Activated CD4-positive, alpha-beta T cell treated with anti-CD3 and anti-CD28 coated beads, Interleukin-2, amount 10 ng/mL, durations not matched to agents 24 days and 14 days (primary cell): Measurements from ENCODE around the gene CENPT. TPM values are rescaled to one million over a fixed set of nuclear protein-coding genes. Genes with fewer than 3 reads are reported as not detected.
A peak's percentile ranks its signal among the peaks of the same experiment; 100 is the strongest.

ENCODE experiments used
- DNase-seq: peaks from one replicate; pipeline ENCODE4 v3.0.0; 2022
- H3K27ac Mint-ChIP-seq: one replicate; pipeline ENCODE4 v1.8.0; 2022; ENCODE audit warnings: mild to moderate bottlenecking, mixed read lengths
- H3K27me3 Mint-ChIP-seq: one replicate; pipeline ENCODE4 v1.8.0; 2022; ENCODE audit warnings: mixed read lengths
- H3K36me3 Mint-ChIP-seq: one replicate; pipeline ENCODE4 v1.8.0; 2022; ENCODE audit warnings: low read depth, mild to moderate bottlenecking, mixed read lengths
- H3K4me1 Mint-ChIP-seq: one replicate; pipeline ENCODE4 v1.8.0; 2021; ENCODE audit warnings: mixed read lengths
- H3K4me3 Mint-ChIP-seq: one replicate; pipeline ENCODE4 v1.8.0; 2022; ENCODE audit warnings: mild to moderate bottlenecking, moderate library complexity, mixed read lengths
- H3K9me3 Mint-ChIP-seq: one replicate; pipeline ENCODE4 v1.8.0; 2021; ENCODE audit warnings: mixed read lengths
- intact Hi-C: fragments of 100-400 bp; cut with micrococcal nuclease; formaldehyde crosslinking; loops from one replicate; pipeline ENCODE4 v1.15.1; 2023
- total RNA-seq: library from RNA; stranded (reverse); gene quantifications from 2 replicates; pipeline ENCODE4 v1.2.3, GENCODE V29; 2022

CENPT gene
- total RNA-seq, 1 donor from 2014 or later: 37.0 TPM

GRCh38 chr16:67882374-67883145 is 35.1 kb upstream of the CENPT start:
- Mint-ChIP-seq H3K27me3 (no peaks in the 10 kb centered on the region), H3K4me1 (no peaks in the 10 kb centered on the region), H3K9me3 (no peaks in the 10 kb centered on the region), H3K27ac (no peak overlapping the region), H3K4me3 (no peak overlapping the region), H3K36me3 (peaks cover 53% of the 10 kb centered on the region)
- intact Hi-C loops: loop anchor here (1.0 kb wide), 1 partner anchor 46 kb away; no protein-coding TSS in a partner anchor
- DNase-seq: no peak

- H3K27me3 Mint-ChIP-seq: no peaks in the 10 kb centered on the region
- H3K27ac Mint-ChIP-seq: no peak overlapping the region
- no peaks in the 10 kb centered on the region for H3K4me1 Mint-ChIP-seq
- H3K9me3 Mint-ChIP-seq: no peaks in the 10 kb centered on the region
- intact Hi-C loops: no loop called here
- DNase-seq: no peak
- no peak overlapping the region for H3K4me3 Mint-ChIP-seq
- H3K36me3 Mint-ChIP-seq: peaks cover 59% of the 10 kb centered on the region
Measured at GRCh38 chr16:67881621-67882161, 34.2 kb upstream of the CENPT start.

- peaks cover 3% of the 10 kb centered on the region for H3K4me1 Mint-ChIP-seq
- H3K27ac Mint-ChIP-seq: no peak overlapping the region
- intact Hi-C loops: no loop called here
- no peaks in the 10 kb centered on the region for H3K9me3 Mint-ChIP-seq
- H3K4me3 Mint-ChIP-seq: no peak overlapping the region
- no peaks in the 10 kb centered on the region for H3K27me3 Mint-ChIP-seq
- H3K36me3 Mint-ChIP-seq: peaks cover 64% of the 10 kb centered on the region
- no peak for DNase-seq
Measured at GRCh38 chr16:67880584-67880983, 33.1 kb upstream of the CENPT start.

- no peak for DNase-seq
- no peaks in the 10 kb centered on the region for H3K27me3 Mint-ChIP-seq
- no peaks in the 10 kb centered on the region for H3K9me3 Mint-ChIP-seq
- H3K27ac Mint-ChIP-seq: no peak overlapping the region
- H3K36me3 Mint-ChIP-seq: peaks cover 70% of the 10 kb centered on the region
- peaks cover 9% of the 10 kb centered on the region for H3K4me1 Mint-ChIP-seq
- H3K4me3 Mint-ChIP-seq: no peak overlapping the region
- intact Hi-C loops: no loop called here
Measured at GRCh38 chr16:67879936-67880335, 32.4 kb upstream of the CENPT start.

GRCh38 chr16:67879462-67879861 is 32.0 kb upstream of the CENPT start:
- intact Hi-C loops: no loop called here

DNA sequence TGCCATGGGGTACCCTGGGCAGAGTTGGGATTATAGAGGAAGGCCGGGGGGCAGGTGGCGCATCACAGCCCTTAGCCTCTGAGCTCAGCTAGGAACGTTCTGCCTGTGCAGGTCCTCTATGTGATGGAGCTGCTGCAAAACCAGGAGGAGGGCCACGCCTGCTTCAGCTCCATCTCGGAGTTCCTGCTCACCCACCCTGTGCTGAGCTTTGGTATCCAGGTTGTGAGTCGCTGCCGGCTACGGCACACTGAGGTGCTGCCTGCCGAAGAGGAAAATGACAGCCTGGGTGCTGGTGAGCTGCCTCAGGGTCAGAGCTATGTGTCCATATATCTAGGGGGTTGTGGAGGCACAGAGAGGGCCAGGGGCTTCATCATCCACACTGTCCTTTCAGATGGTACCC is 31.4 kb upstream of the CENPT start:
- Mint-ChIP-seq H3K27me3 (no peaks in the 10 kb centered on the region), H3K4me3 (no peak overlapping the region), H3K27ac (no peak overlapping the region), H3K36me3 (peaks cover 66% of the 10 kb centered on the region), H3K9me3 (no peaks in the 10 kb centered on the region), H3K4me1 (peaks cover 19% of the 10 kb centered on the region)
- no peak for DNase-seq
- intact Hi-C loops: no loop called here

More at GRCh38 chr16:67879462-67879861, 32.0 kb upstream of the CENPT start:
- Mint-ChIP-seq H3K27ac (no peak overlapping the region), H3K9me3 (no peaks in the 10 kb centered on the region), H3K4me1 (peaks cover 13% of the 10 kb centered on the region), H3K4me3 (no peak overlapping the region), H3K27me3 (no peaks in the 10 kb centered on the region), H3K36me3 (peaks cover 69% of the 10 kb centered on the region)
- DNase-seq: no peak

DNA sequence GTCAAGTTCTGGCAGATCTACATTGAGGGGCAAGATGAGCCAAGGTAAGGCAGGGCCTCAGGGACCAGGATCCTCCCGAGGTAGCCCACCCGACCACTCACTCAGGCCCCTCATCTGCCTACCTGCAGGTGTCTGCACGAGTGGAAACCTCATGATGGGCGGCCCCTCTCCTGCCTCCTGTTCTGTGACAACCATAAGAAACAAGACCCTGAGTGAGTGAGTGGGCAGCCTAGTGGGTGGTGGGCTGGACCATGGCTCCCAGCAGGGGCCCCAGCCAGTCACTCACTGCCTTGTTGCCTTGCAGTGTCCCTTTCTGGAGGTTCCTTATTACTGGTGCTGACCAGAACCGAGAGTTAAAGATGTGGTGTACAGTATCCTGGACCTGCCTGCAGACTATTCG is 30.7 kb upstream of the CENPT start:
- Mint-ChIP-seq H3K27ac (no peak overlapping the region), H3K27me3 (no peaks in the 10 kb centered on the region), H3K9me3 (no peaks in the 10 kb centered on the region), H3K4me1 (peaks cover 20% of the 10 kb centered on the region), H3K4me3 (no peak overlapping the region), H3K36me3 (peaks cover 60% of the 10 kb centered on the region)
- intact Hi-C loops: no loop called here
- DNase-seq: no peak

GRCh38 chr16:67877064-67877463 is 29.6 kb upstream of the CENPT start:
- H3K4me1 Mint-ChIP-seq: peaks cover 27% of the 10 kb centered on the region
- H3K4me3 Mint-ChIP-seq: no peak overlapping the region
- DNase-seq: no peak
- no peaks in the 10 kb centered on the region for H3K27me3 Mint-ChIP-seq
- no peaks in the 10 kb centered on the region for H3K9me3 Mint-ChIP-seq
- peaks cover 57% of the 10 kb centered on the region for H3K36me3 Mint-ChIP-seq
- H3K27ac Mint-ChIP-seq: no peak overlapping the region
- intact Hi-C loops: no loop called here

DNA sequence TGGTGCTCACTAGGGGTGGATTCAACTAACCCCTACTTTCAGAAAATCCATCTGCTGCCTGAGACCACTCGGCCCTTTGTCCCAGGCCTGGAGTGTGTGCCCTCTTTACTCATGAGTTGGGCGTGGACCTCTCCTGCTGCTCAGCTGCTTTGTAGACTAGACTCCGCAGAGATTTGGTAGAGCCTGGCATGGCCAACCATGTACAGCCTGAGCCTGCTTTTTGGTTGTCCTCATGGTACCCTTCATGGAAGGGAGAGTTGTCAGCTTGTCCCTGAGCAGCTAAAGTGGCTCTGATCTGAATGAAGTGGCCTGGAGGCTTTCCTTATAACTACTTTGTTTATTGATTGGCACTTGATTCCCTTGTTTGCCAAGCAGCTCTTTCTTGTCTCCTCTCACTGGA is 26.9 kb upstream of the CENPT start:
- Mint-ChIP-seq H3K36me3 (peaks cover 56% of the 10 kb centered on the region), H3K4me1 (peaks cover 27% of the 10 kb centered on the region), H3K27ac (peak overlapping the region; percentile 85), H3K27me3 (no peaks in the 10 kb centered on the region), H3K4me3 (peak overlapping the region; percentile 86), H3K9me3 (no peaks in the 10 kb centered on the region)
- DNase-seq: no peak
- intact Hi-C loops: loop anchor here (5.0 kb wide), 1 partner anchor 63 kb away; the partner anchor contains the start of gene PSMB10

DNA sequence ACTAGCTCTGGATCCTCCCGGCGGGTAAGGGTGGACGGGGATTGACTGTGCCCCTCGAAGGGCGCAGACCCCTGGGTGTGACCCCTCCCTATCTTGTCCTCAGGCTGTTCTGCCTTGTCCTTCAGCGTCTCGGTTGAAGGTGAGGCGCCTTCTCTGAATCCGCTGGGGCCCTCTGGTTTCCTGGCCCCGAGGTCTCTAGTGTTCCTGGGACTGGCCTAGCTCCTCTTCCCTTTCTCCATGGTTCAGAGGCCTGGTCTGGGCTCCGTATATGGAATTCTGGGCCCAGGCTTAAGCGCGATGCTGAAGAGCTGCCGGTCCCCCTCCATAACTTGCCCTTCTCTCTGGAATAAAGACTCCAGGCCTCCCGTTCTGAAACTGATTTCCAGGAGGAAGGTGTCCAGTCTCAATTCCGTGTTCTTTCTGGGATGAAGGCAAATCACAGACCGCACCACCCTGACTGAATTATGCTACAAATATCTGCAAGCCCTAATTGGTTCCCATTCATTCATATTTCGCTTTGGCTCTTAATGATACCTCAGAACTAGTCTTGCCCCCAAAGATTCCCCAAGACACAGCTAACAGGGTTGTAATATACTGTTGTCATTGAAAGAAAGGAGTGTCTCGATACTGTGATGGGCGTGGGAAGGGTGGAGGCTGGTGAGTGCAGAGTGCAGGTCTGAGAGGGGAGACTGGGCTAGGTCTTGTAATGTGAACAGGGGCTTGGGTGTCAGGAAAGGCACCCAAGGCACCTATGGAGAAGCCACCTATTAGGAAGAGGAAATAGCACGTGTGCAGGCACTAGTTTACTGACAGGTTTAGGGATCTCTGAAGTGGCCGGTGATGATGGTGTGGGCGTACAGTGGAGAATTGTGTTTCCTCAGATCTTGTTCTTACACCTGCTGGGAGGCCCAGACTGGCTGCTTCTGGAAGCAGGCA is 26.2 kb upstream of the CENPT start:
- peak overlapping the region; percentile 86 for H3K4me3 Mint-ChIP-seq
- peak overlapping the region; percentile 85 for H3K27ac Mint-ChIP-seq
- peaks cover 27% of the 10 kb centered on the region for H3K4me1 Mint-ChIP-seq
- intact Hi-C loops: loop anchor here (1.0 to 5.0 kb wide), 4 partner anchors 19 to 64 kb away; partner anchors contain the start of genes CENPT, PSKH1 and PSMB10
- peaks cover 49% of the 10 kb centered on the region for H3K36me3 Mint-ChIP-seq
- no peaks in the 10 kb centered on the region for H3K9me3 Mint-ChIP-seq
- DNase-seq: no peak
- no peaks in the 10 kb centered on the region for H3K27me3 Mint-ChIP-seq

- peaks cover 27% of the 10 kb centered on the region for H3K4me1 Mint-ChIP-seq
- peaks cover 44% of the 10 kb centered on the region for H3K36me3 Mint-ChIP-seq
- no peaks in the 10 kb centered on the region for H3K9me3 Mint-ChIP-seq
- H3K4me3 Mint-ChIP-seq: peak within 1 kb of the TSS; percentile 86
- H3K27ac Mint-ChIP-seq: peak within 1 kb of the TSS; percentile 88
- intact Hi-C loops: loop anchor here (1.0 to 5.0 kb wide), 4 partner anchors 20 to 64 kb away; partner anchors contain the start of genes CENPT, PSKH1 and PSMB10
- DNase-seq: peak; percentile 98
- H3K27me3 Mint-ChIP-seq: no peaks in the 10 kb centered on the region
Measured at GRCh38 chr16:67872631-67873434, 25.3 kb upstream of the CENPT start, which contains the start of gene EDC4. Gene EDC4 (plus strand): TSS chr16:67873052. CDS start chr16:67873262, 210 bp downstream.

- Mint-ChIP-seq H3K4me1 (peaks cover 27% of the 10 kb centered on the region), H3K4me3 (peak overlapping the region; percentile 86), H3K27ac (peak overlapping the region; percentile 88), H3K36me3 (peaks cover 39% of the 10 kb centered on the region), H3K9me3 (no peaks in the 10 kb centered on the region), H3K27me3 (no peaks in the 10 kb centered on the region)
- intact Hi-C loops: loop anchor here (2.0 to 5.0 kb wide), 3 partner anchors 21 to 65 kb away; partner anchors contain the start of genes PSKH1 and PSMB10
- DNase-seq: no peak
Measured at GRCh38 chr16:67872131-67872630, 24.7 kb upstream of the CENPT start.

GRCh38 chr16:67871256-67871655 is 23.8 kb upstream of the CENPT start:
- no peak for DNase-seq
- intact Hi-C loops: loop anchor here (5.0 kb wide), 1 partner anchor 66 kb away; the partner anchor contains the start of gene PSMB10
- no peaks in the 10 kb centered on the region for H3K9me3 Mint-ChIP-seq
- H3K27me3 Mint-ChIP-seq: no peaks in the 10 kb centered on the region
- peaks cover 27% of the 10 kb centered on the region for H3K4me1 Mint-ChIP-seq
- H3K4me3 Mint-ChIP-seq: no peak overlapping the region
- no peak overlapping the region for H3K27ac Mint-ChIP-seq
- H3K36me3 Mint-ChIP-seq: peaks cover 38% of the 10 kb centered on the region
